ENCODE results near the gene FRAS1. TPM values are rescaled to one million over a fixed set of nuclear protein-coding genes. Genes with fewer than 3 reads are reported as not detected.

FRAS1 gene
- total and polyA plus RNA-seq, 2 of the 8 experiments (the other 6 are each of a cell fraction or from before 2014, with no cell fraction given), result 38.5 to 109 TPM

GRCh38 chr4:78075986-78076385, 18.9 kb downstream of the FRAS1 start:
- Histone ChIP-seq H3K4me1 (replicated peaks in 1 of 4; ENCODE audit: control insufficient read depth in 3 of 4, insufficient read depth in 4 of 4, low read length in 3 of 4) (peaks cover 0 to 26% (median 17%) of the 10 kb centered on the region in 4 experiments; a peak in 6 of 7 replicates), H2AFZ (ENCODE audit: low read length) (no peak overlapping the region), H3K4me2 (ENCODE audit: insufficient read depth in 1 of 2, low read depth in 2 of 2, low read length in 2 of 2) (peak overlapping the region in 1 of 2 experiments; percentile 13; a peak in 2 of 4 replicates), H4K5ac (ENCODE audit: insufficient read length, low read depth, low read length) (no peak overlapping the region), H3K18ac (ENCODE audit: extremely low read depth, low read length) (no peak overlapping the region), H3K79me1 (ENCODE audit: low read depth, low read length) (peaks cover 8% of the 10 kb centered on the region; the same call in 1 of the 2 replicates), H3K9me3 (ENCODE audit: insufficient read depth in 2 of 2, low read depth in 1 of 2, low read length in 1 of 2) (no peaks in the 10 kb centered on the region), H4K20me1 (replicated peaks in 1 of 2; ENCODE audit: control insufficient read depth in 1 of 2, insufficient read depth in 2 of 2, low read length in 2 of 2) (peaks cover 0 to 2% of the 10 kb centered on the region in 2 experiments), H3K4ac (replicated peaks; ENCODE audit: insufficient read length, low read depth, low read length) (no peak overlapping the region), H2BK12ac (ENCODE audit: low read depth, low read length) (no peak overlapping the region), H2BK5ac (ENCODE audit: low read depth, low read length) (no peak overlapping the region), H4K91ac (replicated peaks; ENCODE audit: insufficient read length, low read length) (no peak overlapping the region), H4K8ac (ENCODE audit: extremely low read depth, insufficient read depth, low read length) (no peak overlapping the region), H3K14ac (ENCODE audit: insufficient read length) (no peak overlapping the region), H2AK5ac (ENCODE audit: low read depth, low read length) (no peak overlapping the region), H3K9ac (replicated peaks in 1 of 4; ENCODE audit: extremely low read depth in 1 of 4, low read depth in 3 of 4, low read length in 3 of 4) (no peak overlapping the region), H3K4me3 (ENCODE audit: extremely low read depth in 1 of 4, insufficient read depth in 2 of 4, low read depth in 3 of 4, low read length in 4 of 4) (no peak overlapping the region), H3K27me3 (replicated peaks in 1 of 4; ENCODE audit: control insufficient read depth in 3 of 4, extremely low read depth in 1 of 4, insufficient read depth in 3 of 4, low read length in 3 of 4) (no peaks in the 10 kb centered on the region), H2BK20ac (ENCODE audit: low read length) (no peak overlapping the region), H3K23me2 (ENCODE audit: low read depth, low read length) (no peaks in the 10 kb centered on the region), H2BK15ac (ENCODE audit: low read length) (no peak overlapping the region), H3K79me2 (ENCODE audit: control insufficient read depth in 1 of 2, insufficient read depth in 2 of 2, low read length in 2 of 2) (peaks cover 0 to 91% of the 10 kb centered on the region in 2 experiments; a peak in 3 of 4 replicates), H2BK120ac (replicated peaks; ENCODE audit: low read depth, low read length) (no peak overlapping the region), H3K56ac (replicated peaks; ENCODE audit: insufficient read length, low read depth, low read length) (no peak overlapping the region), H3K36me3 (ENCODE audit: control insufficient read depth in 2 of 4, insufficient read depth in 4 of 4, low read length in 3 of 4) (peaks cover 0 to 21% (median 9%) of the 10 kb centered on the region in 4 experiments; a peak in 4 of 8 replicates), H3K27ac (ENCODE audit: low read depth, low read length) (no peak overlapping the region), H3K23ac (ENCODE audit: insufficient read length) (no peak overlapping the region)
- no peak for TF ChIP-seq BACH1 (IDR thresholded peaks at IDR 0.05; ENCODE audit: low read length)
- TF ChIP-seq RAD21 (IDR thresholded peaks at IDR 0.05 in 1 of 2, conservative IDR thresholded peaks at IDR 0.05 in 1 of 2; ENCODE audit: low read depth in 2 of 2, low read length in 2 of 2), result no peak
- no peak for TF ChIP-seq KDM1A (IDR thresholded peaks at IDR 0.05; ENCODE audit: borderline replicate concordance, low read length)
- no peak for TF ChIP-seq SP4 (IDR thresholded peaks at IDR 0.05; ENCODE audit: low read length)
- no peak for TF ChIP-seq RNF2 (IDR thresholded peaks at IDR 0.05; ENCODE audit: borderline replicate concordance, low read depth, low read length, missing control alignments, poor library complexity, severe bottlenecking)
- TF ChIP-seq ASH2L (IDR thresholded peaks at IDR 0.05; ENCODE audit: low read length), result no peak
- CTCF ChIA-PET (ENCODE audit: partially characterized antibody), result interaction anchor here (0.9 to 2.6 kb wide), 5 partner anchors 16 to 224 kb away, joined by 3 to 11 read pairs (median 3); no protein-coding TSS in a partner anchor
- FAIRE-seq (peak; percentile 63), DNase-seq (ENCODE audit: low read depth in 1 of 2, low spot score in 2 of 2) (no peak)
- POLR2A ChIA-PET (ENCODE audit: partially characterized antibody), result interaction anchor here (1.7 to 2.0 kb wide), 2 partner anchors 8 to 16 kb away, joined by 5 to 9 read pairs; no protein-coding TSS in a partner anchor
- 89% methylated on average over 1 of the region's 1 CpG; no CpG with 5 or more reads in 1 of the 2 experiments for WGBS, 2 experiments (ENCODE audit: extremely low coverage in 1 of 2, insufficient coverage in 1 of 2, insufficient read length in 1 of 2, insufficient replicate concordance in 2 of 2, low coverage in 1 of 2, low lambda C conversion rate in 2 of 2, missing lambda C conversion rate in 1 of 2)

Data from H1 (cell line).